ENCODE results near the gene NUMB. TPM values are rescaled to one million over a fixed set of nuclear protein-coding genes. Genes with fewer than 3 reads are reported as not detected.

Gene NUMB
- total and polyA plus RNA-seq, 2 of the 13 experiments (the other 11 are each of a cell fraction or from before 2014, with no cell fraction given), result 20.3 to 71.1 TPM

DNA sequence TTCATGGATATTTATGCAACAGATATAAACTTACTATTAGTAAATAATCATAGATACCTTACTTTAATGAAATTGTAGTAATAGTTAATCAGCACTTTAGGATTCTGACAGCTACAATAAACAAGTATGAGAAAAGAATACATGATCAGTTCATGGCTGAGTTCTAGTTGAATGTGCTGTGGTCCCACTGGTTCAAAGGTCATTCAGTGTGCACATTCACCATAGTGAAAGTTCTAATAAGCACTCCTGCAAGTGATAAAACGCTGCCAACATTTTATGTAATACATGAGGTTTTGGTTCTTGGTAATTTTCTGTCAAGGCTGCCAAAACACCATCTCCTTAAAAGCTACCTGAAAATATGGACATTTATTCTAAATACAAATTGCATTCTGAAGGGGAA, 92.6 kb downstream of the NUMB start (continued):
- TF ChIP-seq MAFK (conservative IDR thresholded peaks at IDR 0.05 in 1 of 2, IDR thresholded peaks at IDR 0.05 in 1 of 2; ENCODE audit: low read length in 2 of 2), result 0 out of 4 replicates have a peak, but pooled peaks of 1 of the 2 experiments have one; percentile 0
- peak; percentile 46; the same call in 1 of the 2 replicates for TF ChIP-seq FOXA3 (CRISPR knock-in tag; IDR thresholded peaks at IDR 0.05)
- TF ChIP-seq, protein P1, sequence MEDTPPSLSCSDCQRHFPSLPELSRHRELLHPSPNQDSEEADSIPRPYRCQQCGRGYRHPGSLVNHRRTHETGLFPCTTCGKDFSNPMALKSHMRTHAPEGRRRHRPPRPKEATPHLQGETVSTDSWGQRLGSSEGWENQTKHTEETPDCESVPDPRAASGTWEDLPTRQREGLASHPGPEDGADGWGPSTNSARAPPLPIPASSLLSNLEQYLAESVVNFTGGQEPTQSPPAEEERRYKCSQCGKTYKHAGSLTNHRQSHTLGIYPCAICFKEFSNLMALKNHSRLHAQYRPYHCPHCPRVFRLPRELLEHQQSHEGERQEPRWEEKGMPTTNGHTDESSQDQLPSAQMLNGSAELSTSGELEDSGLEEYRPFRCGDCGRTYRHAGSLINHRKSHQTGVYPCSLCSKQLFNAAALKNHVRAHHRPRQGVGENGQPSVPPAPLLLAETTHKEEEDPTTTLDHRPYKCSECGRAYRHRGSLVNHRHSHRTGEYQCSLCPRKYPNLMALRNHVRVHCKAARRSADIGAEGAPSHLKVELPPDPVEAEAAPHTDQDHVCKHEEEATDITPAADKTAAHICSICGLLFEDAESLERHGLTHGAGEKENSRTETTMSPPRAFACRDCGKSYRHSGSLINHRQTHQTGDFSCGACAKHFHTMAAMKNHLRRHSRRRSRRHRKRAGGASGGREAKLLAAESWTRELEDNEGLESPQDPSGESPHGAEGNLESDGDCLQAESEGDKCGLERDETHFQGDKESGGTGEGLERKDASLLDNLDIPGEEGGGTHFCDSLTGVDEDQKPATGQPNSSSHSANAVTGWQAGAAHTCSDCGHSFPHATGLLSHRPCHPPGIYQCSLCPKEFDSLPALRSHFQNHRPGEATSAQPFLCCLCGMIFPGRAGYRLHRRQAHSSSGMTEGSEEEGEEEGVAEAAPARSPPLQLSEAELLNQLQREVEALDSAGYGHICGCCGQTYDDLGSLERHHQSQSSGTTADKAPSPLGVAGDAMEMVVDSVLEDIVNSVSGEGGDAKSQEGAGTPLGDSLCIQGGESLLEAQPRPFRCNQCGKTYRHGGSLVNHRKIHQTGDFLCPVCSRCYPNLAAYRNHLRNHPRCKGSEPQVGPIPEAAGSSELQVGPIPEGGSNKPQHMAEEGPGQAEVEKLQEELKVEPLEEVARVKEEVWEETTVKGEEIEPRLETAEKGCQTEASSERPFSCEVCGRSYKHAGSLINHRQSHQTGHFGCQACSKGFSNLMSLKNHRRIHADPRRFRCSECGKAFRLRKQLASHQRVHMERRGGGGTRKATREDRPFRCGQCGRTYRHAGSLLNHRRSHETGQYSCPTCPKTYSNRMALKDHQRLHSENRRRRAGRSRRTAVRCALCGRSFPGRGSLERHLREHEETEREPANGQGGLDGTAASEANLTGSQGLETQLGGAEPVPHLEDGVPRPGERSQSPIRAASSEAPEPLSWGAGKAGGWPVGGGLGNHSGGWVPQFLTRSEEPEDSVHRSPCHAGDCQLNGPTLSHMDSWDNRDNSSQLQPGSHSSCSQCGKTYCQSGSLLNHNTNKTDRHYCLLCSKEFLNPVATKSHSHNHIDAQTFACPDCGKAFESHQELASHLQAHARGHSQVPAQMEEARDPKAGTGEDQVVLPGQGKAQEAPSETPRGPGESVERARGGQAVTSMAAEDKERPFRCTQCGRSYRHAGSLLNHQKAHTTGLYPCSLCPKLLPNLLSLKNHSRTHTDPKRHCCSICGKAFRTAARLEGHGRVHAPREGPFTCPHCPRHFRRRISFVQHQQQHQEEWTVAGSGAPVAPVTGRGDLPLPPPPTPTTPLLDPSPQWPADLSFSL (CRISPR knock-in tag; IDR thresholded peaks at IDR 0.05), result no peak
- TF ChIP-seq FOXM1 (CRISPR knock-in tag; IDR thresholded peaks at IDR 0.05), result no peak
- no peak for TF ChIP-seq ZEB1 (IDR thresholded peaks at IDR 0.05; ENCODE audit: insufficient replicate concordance, low read depth)
- TF ChIP-seq, protein P2, sequence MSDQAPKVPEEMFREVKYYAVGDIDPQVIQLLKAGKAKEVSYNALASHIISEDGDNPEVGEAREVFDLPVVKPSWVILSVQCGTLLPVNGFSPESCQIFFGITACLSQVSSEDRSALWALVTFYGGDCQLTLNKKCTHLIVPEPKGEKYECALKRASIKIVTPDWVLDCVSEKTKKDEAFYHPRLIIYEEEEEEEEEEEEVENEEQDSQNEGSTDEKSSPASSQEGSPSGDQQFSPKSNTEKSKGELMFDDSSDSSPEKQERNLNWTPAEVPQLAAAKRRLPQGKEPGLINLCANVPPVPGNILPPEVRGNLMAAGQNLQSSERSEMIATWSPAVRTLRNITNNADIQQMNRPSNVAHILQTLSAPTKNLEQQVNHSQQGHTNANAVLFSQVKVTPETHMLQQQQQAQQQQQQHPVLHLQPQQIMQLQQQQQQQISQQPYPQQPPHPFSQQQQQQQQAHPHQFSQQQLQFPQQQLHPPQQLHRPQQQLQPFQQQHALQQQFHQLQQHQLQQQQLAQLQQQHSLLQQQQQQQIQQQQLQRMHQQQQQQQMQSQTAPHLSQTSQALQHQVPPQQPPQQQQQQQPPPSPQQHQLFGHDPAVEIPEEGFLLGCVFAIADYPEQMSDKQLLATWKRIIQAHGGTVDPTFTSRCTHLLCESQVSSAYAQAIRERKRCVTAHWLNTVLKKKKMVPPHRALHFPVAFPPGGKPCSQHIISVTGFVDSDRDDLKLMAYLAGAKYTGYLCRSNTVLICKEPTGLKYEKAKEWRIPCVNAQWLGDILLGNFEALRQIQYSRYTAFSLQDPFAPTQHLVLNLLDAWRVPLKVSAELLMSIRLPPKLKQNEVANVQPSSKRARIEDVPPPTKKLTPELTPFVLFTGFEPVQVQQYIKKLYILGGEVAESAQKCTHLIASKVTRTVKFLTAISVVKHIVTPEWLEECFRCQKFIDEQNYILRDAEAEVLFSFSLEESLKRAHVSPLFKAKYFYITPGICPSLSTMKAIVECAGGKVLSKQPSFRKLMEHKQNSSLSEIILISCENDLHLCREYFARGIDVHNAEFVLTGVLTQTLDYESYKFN (CRISPR knock-in tag; conservative IDR thresholded peaks at IDR 0.05), result peak; percentile 46; the same call in 1 of the 2 replicates
- TF ChIP-seq ARID3A (IDR thresholded peaks at IDR 0.05; ENCODE audit: low read depth, low read length), result 0 out of 2 replicates have a peak, but pooled peaks have one; percentile 14
- TF ChIP-seq, protein P3, sequence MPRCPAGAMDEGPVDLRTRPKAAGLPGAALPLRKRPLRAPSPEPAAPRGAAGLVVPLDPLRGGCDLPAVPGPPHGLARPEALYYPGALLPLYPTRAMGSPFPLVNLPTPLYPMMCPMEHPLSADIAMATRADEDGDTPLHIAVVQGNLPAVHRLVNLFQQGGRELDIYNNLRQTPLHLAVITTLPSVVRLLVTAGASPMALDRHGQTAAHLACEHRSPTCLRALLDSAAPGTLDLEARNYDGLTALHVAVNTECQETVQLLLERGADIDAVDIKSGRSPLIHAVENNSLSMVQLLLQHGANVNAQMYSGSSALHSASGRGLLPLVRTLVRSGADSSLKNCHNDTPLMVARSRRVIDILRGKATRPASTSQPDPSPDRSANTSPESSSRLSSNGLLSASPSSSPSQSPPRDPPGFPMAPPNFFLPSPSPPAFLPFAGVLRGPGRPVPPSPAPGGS (CRISPR knock-in tag; IDR thresholded peaks at IDR 0.05), result no peak
- TF ChIP-seq, protein P4, sequence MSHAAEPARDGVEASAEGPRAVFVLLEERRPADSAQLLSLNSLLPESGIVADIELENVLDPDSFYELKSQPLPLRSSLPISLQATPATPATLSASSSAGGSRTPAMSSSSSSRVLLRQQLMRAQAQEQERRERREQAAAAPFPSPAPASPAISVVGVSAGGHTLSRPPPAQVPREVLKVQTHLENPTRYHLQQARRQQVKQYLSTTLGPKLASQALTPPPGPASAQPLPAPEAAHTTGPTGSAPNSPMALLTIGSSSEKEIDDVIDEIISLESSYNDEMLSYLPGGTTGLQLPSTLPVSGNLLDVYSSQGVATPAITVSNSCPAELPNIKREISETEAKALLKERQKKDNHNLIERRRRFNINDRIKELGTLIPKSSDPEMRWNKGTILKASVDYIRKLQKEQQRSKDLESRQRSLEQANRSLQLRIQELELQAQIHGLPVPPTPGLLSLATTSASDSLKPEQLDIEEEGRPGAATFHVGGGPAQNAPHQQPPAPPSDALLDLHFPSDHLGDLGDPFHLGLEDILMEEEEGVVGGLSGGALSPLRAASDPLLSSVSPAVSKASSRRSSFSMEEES (CRISPR knock-in tag; IDR thresholded peaks at IDR 0.05), result 0 out of 2 replicates have a peak, but pooled peaks have one; percentile 46
- TF ChIP-seq, protein P5, sequence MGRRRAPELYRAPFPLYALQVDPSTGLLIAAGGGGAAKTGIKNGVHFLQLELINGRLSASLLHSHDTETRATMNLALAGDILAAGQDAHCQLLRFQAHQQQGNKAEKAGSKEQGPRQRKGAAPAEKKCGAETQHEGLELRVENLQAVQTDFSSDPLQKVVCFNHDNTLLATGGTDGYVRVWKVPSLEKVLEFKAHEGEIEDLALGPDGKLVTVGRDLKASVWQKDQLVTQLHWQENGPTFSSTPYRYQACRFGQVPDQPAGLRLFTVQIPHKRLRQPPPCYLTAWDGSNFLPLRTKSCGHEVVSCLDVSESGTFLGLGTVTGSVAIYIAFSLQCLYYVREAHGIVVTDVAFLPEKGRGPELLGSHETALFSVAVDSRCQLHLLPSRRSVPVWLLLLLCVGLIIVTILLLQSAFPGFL (CRISPR knock-in tag; IDR thresholded peaks at IDR 0.05), result no peak
- no peak for TF ChIP-seq ZNF292 (CRISPR knock-in tag; IDR thresholded peaks at IDR 0.05; ENCODE audit: borderline replicate concordance, low read depth)
- no peak for TF ChIP-seq TMF1 (CRISPR knock-in tag; IDR thresholded peaks at IDR 0.05; ENCODE audit: low read depth)
